AG09319 (cell line): ENCODE data around the gene HIPK2.

ENCODE experiments used
- DNase-seq: peaks from one replicate; pipeline ENCODE4 v3.0.0-alpha.2; 2010; ENCODE audit warnings: low read depth; ENCODE audit errors: extremely low read depth
- TF ChIP-seq, protein P1 (sequence below): IDR thresholded peaks from 2 replicates; pipeline ENCODE4 v1.5.1; 2011; ENCODE audit warnings: low read depth, mild to moderate bottlenecking, inconsistent platforms, low read length, moderate library complexity

Gene HIPK2

DNA sequence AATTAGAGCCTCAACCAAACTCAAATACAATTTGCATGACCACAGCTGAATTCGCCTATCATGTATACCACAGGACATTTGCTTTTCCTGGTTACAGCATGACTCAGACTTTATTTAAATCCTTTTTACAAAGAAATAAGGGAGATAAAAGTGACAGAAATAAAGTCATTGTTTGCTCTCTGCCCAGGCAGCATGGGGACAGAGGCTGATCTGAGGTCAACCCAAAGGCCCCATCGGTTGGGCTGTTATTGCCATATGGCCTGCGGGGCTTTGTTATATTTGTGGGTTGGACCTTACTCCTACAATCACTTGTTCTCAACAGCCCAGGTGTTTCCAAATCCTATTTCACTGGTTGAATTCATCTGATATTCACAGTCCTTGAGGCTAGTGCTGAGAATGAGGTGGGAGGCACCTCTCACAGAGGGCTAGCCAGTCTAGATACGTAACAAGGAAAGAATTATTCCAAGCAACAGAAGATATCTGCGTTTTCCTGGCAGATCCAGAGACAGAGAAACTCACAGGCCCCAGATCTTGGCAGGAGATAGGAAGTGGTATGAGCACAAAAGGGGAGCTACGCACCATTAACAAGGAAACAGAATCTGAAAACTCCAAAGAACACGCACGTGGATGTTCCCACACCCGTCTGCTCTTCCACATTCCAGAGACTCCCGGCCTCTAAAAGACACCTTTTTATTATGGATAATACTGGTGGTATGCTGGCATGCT, 117.3 kb downstream of the HIPK2 start:
- TF ChIP-seq, protein P1, sequence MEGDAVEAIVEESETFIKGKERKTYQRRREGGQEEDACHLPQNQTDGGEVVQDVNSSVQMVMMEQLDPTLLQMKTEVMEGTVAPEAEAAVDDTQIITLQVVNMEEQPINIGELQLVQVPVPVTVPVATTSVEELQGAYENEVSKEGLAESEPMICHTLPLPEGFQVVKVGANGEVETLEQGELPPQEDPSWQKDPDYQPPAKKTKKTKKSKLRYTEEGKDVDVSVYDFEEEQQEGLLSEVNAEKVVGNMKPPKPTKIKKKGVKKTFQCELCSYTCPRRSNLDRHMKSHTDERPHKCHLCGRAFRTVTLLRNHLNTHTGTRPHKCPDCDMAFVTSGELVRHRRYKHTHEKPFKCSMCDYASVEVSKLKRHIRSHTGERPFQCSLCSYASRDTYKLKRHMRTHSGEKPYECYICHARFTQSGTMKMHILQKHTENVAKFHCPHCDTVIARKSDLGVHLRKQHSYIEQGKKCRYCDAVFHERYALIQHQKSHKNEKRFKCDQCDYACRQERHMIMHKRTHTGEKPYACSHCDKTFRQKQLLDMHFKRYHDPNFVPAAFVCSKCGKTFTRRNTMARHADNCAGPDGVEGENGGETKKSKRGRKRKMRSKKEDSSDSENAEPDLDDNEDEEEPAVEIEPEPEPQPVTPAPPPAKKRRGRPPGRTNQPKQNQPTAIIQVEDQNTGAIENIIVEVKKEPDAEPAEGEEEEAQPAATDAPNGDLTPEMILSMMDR, result no peak
- no peak for DNase-seq

DNA sequence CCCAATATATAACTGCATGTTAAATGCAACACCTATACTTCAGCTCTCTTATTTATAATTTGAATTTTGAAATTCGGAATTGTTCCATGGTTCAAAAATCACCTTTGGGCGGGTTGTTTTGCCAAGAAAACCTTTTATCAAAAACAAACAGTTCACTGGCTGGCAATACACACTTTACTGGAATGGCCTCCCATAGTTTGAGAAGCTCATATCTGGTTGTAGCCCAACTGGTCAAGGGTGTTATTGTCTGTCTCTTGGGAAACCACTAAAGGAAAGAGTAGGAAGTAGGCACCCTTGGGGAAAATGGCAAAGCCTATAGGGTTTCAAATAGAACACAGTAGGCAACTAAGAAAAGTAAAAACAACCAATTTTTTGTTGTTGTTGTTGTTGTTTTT, 117.9 kb downstream of the HIPK2 start:
- DNase-seq, result no peak
- TF ChIP-seq, protein P1, result no peak

DNA sequence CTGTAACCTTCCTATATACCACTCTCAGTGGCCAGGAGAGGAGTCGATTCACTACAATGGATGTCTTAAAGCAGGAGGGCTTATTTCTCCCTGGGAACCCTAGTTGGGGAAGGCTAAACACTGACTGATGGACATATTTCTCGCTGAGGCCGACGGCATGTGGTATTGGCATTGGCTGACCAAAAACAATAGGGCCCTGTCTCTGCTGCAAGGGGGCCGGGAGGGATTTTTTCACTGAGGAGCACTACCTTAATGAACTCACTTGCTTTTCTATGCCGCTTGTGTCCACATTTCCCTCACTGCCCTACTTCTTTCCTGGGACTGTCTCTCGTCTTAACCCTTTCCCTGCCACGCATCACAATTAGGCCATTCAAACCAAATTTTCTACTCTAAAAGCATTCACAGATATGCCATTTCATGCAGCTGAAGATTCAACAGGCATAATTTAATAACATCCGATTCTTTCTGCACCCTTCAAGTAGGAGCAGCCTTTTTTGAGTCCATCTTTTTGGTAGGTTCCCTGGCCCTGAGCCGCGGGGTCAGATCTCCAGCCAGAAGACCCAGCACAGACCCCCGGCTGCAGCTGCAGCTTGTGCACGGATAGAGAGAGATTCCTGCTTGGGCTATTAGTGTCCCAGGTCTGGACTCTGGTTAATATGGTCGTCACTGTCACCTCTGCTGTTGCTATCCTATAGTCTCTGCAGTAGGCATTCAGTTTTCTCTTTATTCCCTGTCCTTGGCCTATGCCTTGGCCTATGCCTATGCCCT, 118.7 kb downstream of the HIPK2 start:
- DNase-seq, result no peak
- TF ChIP-seq, protein P1, result no peak

DNA sequence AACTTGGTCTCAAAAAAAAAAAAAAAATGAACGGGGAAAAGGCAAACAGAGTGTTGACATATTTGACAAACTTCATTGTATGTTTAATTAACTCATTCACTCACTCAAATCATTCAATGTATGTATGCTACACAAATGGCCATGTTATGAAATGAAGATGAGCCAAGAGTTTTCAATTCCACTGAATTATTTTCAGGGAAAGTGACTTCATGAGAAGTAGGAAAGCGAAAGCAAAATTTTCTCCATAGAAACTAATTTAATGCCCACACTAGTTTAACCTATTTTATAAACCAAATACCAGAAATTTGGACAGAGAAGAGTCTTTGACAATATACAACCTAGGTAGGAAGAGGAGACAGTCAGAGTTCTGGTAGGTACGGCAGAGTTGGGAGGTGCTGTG, 119.5 kb downstream of the HIPK2 start:
- DNase-seq, result no peak
- TF ChIP-seq, protein P1, result no peak

DNA sequence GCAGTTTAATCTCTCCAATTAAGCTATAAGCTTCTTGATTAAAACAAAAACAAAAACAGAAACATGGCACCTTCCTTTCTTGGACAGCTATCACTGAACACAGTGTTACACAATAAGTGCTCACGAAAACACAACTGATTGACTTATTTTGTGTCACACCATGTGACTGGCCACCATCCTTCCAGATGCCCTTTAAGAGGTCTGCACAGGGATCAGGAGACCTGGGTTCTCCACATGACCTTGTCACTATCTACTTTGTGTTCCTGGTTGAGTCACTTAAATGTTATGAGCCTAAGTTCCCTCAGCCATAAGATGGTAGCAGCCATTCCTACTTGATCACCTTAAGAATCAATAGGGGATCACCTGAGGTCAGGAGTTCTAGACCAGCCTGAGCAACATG, 120.1 kb downstream of the HIPK2 start:
- TF ChIP-seq, protein P1, result no peak
- no peak for DNase-seq

- DNase-seq, result no peak
- TF ChIP-seq, protein P1, result no peak
Measured at GRCh38 chr7:139656387-139656786, 121.4 kb downstream of the HIPK2 start.

- TF ChIP-seq, protein P1, result no peak
- no peak for DNase-seq
Measured at GRCh38 chr7:139655305-139655704, 122.5 kb downstream of the HIPK2 start.
